Neural cell (in vitro differentiated cells): ENCODE measurements around the gene SPRING1. TPM values are rescaled to one million over a fixed set of nuclear protein-coding genes. Genes with fewer than 3 reads are reported as not detected.

Experiments used
- H2AFZ ChIP-seq: fragments of 200-600, 300-800 bp; sonication (generic), shearing (Covaris generic); 2 replicates; pipeline ENCODE4 v1.6.0; 2014; ENCODE audit warnings: low read depth, mild to moderate bottlenecking, antibody characterized with exemption, low read length, moderate library complexity
- H3F3A ChIP-seq: fragments of 200-600 bp; shearing (Covaris generic); 2 replicates; pipeline ENCODE4 v1.6.1; 2016; ENCODE audit warnings: mild to moderate bottlenecking, moderate library complexity, mixed read lengths, antibody characterized with exemption, low read length; ENCODE audit not compliant: insufficient read depth, poor library complexity, severe bottlenecking
- H3K27ac ChIP-seq: fragments of 200-600, 300-800 bp; sonication (generic), shearing (Covaris generic); 2 replicates; pipeline ENCODE4 v1.5.1; 2014; ENCODE audit warnings: mild to moderate bottlenecking, low read length, moderate library complexity
- H3K27me3 ChIP-seq: fragments of 300-800, 200-600 bp; sonication (generic), shearing (Covaris generic); 2 replicates; pipeline ENCODE4 v1.6.0; 2014; ENCODE audit warnings: mild to moderate bottlenecking, low read depth, low read length, moderate library complexity; ENCODE audit not compliant: insufficient read depth
- H3K36me3 ChIP-seq: fragments of 300-800, 200-600 bp; sonication (generic), shearing (Covaris generic); 2 replicates; pipeline ENCODE4 v1.5.1; 2014; ENCODE audit warnings: mild to moderate bottlenecking, antibody characterized with exemption, low read length, moderate library complexity; ENCODE audit not compliant: insufficient read depth
- H3K4me2 ChIP-seq: fragments of 300-800, 200-600 bp; sonication (generic), shearing (Covaris generic); 2 replicates; pipeline ENCODE4 v1.6.0; 2014; ENCODE audit warnings: mild to moderate bottlenecking, low read length
- H3K4me3 ChIP-seq: fragments of 300-800, 200-600 bp; sonication (generic), shearing (Covaris generic); 2 replicates; pipeline ENCODE4 v1.5.1; 2014; ENCODE audit warnings: mild to moderate bottlenecking, low read length, moderate library complexity
- H3K79me2 ChIP-seq: fragments of 200-600 bp; shearing (Covaris generic); replicated peaks from 2 replicates; pipeline ENCODE4 v1.6.0; 2014; ENCODE audit warnings: mild to moderate bottlenecking, low read length, moderate library complexity; ENCODE audit not compliant: insufficient read depth
- H3K9ac ChIP-seq: fragments of 300-800, 200-600 bp; sonication (generic), shearing (Covaris generic); 2 replicates; pipeline ENCODE4 v1.6.1; 2016; ENCODE audit warnings: mild to moderate bottlenecking, low read length, mixed read lengths
- H3K9me2 ChIP-seq: fragments of 200-600 bp; shearing (Covaris generic); 2 replicates; pipeline ENCODE4 v1.6.1; 2016; ENCODE audit warnings: mild to moderate bottlenecking, low read length, mixed read lengths; ENCODE audit not compliant: insufficient read depth
- H3K9me3 ChIP-seq: fragments of 200-600, 300-800 bp; sonication (generic), shearing (Covaris generic); 2 replicates; pipeline ENCODE4 v1.6.1; 2016; ENCODE audit warnings: mild to moderate bottlenecking, mixed run types, low read length, moderate library complexity, mixed read lengths
- H4K20me1 ChIP-seq: fragments of 200-600 bp; shearing (Covaris generic); 2 replicates; pipeline ENCODE4 v1.6.1; 2016; ENCODE audit warnings: mild to moderate bottlenecking, mixed run types; ENCODE audit not compliant: insufficient read depth
- CTCF ChIP-seq: fragments of 450-650 bp; IDR thresholded peaks from 2 replicates; pipeline ENCODE4 v1.5.1; 2014; ENCODE audit warnings: antibody characterized with exemption, mild to moderate bottlenecking, moderate library complexity; ENCODE audit not compliant: poor library complexity, severe bottlenecking
- EP300 ChIP-seq: fragments of 450-650 bp; conservative IDR thresholded peaks from 2 replicates; pipeline ENCODE4 v1.6.1; 2014; ENCODE audit warnings: antibody characterized with exemption, mild to moderate bottlenecking, moderate library complexity; ENCODE audit not compliant: poor library complexity, severe bottlenecking
- EZH2 ChIP-seq: fragments of 200-600, 300-800 bp; shearing (Covaris generic), sonication (generic); IDR thresholded peaks from 2 replicates; pipeline ENCODE4 v1.6.1; 2014; ENCODE audit warnings: antibody characterized with exemption, low read length, borderline replicate concordance, mild to moderate bottlenecking; ENCODE audit not compliant: insufficient read depth, poor library complexity, severe bottlenecking
- MXI1 ChIP-seq: fragments of 450-650 bp; conservative IDR thresholded peaks from 2 replicates; pipeline ENCODE4 v1.6.1; 2014; ENCODE audit warnings: antibody characterized with exemption, mild to moderate bottlenecking; ENCODE audit not compliant: poor library complexity, severe bottlenecking
- POLR2AphosphoS5 ChIP-seq: IDR thresholded peaks from 2 replicates; pipeline ENCODE4 v1.6.1; 2012
- RAD21 ChIP-seq: fragments of 450-650 bp; conservative IDR thresholded peaks from 2 replicates; pipeline ENCODE4 v1.6.1; 2014; ENCODE audit warnings: antibody characterized with exemption, mild to moderate bottlenecking, moderate library complexity
- REST ChIP-seq: IDR thresholded peaks from 2 replicates; pipeline ENCODE4 v1.6.1; 2012; ENCODE audit warnings: borderline replicate concordance
- SMC3 ChIP-seq: fragments of 450-650 bp; conservative IDR thresholded peaks from 2 replicates; pipeline ENCODE4 v1.6.1; 2014; ENCODE audit warnings: antibody characterized with exemption, mild to moderate bottlenecking, moderate library complexity; ENCODE audit not compliant: poor library complexity
- TAF1 ChIP-seq: IDR thresholded peaks from 2 replicates; pipeline ENCODE4 v1.6.1; 2012; ENCODE audit warnings: low read depth
- polyA plus RNA-seq: library from polyadenylated mRNA; depleted of rRNA; stranded (reverse); fragments of >200 nt; gene quantifications from 2 replicates; pipeline ENCODE4 v1.2.3, GENCODE V29; 2014

The SPRING1 gene
- polyA plus RNA-seq, 1 donor from 2014 or later, result 48.1 TPM

GRCh38 chr12:116779597-116779996 lies 41.7 kb upstream of the SPRING1 start:
- no peaks in the 10 kb centered on the region for H3K79me2 ChIP-seq
- TF ChIP-seq EP300 (no peak), SMC3 (no peak), CTCF (no peak), REST (no peak), POLR2AphosphoS5 (no peak), RAD21 (no peak), TAF1 (no peak), MXI1 (no peak), EZH2 (no peak)

GRCh38 chr12:116777245-116777644 lies 39.4 kb upstream of the SPRING1 start:
- Histone ChIP-seq H3K27ac (no peak overlapping the region), H3F3A (no peaks in the 10 kb centered on the region), H3K9ac (no peak overlapping the region), H3K9me3 (no peaks in the 10 kb centered on the region), H3K9me2 (no peaks in the 10 kb centered on the region), H3K4me2 (no peak overlapping the region), H2AFZ (no peak overlapping the region), H3K79me2 (no peaks in the 10 kb centered on the region), H3K36me3 (peaks cover 20% of the 10 kb centered on the region), H4K20me1 (no peaks in the 10 kb centered on the region), H3K4me3 (no peak overlapping the region), H3K27me3 (no peaks in the 10 kb centered on the region)
- TF ChIP-seq EZH2 (no peak), SMC3 (no peak), TAF1 (no peak), RAD21 (no peak), CTCF (no peak), REST (no peak), MXI1 (no peak), EP300 (no peak), POLR2AphosphoS5 (no peak)

More at GRCh38 chr12:116779597-116779996, 41.7 kb upstream of the SPRING1 start:
- Histone ChIP-seq H3K27ac (no peak overlapping the region), H3F3A (no peaks in the 10 kb centered on the region), H2AFZ (no peak overlapping the region), H3K9me3 (no peaks in the 10 kb centered on the region), H3K4me2 (no peak overlapping the region), H4K20me1 (no peaks in the 10 kb centered on the region), H3K36me3 (peaks cover 11% of the 10 kb centered on the region), H3K4me3 (no peak overlapping the region), H3K9me2 (no peaks in the 10 kb centered on the region), H3K9ac (no peak overlapping the region), H3K27me3 (no peaks in the 10 kb centered on the region)
